HEK293 (cell line): ENCODE data around the gene WWOX.

Source experiments
- CTCF ChIA-PET: fragments of 350-600 bp; formaldehyde crosslinking; extraction: SDS; loops from one replicate; lab custom pipeline; 2021; ENCODE audit warnings: antibody characterized with exemption; lab: Yijun Ruan, JAX
- POLR2A ChIA-PET: fragments of 300-600 bp; formaldehyde crosslinking; extraction: SDS; loops from one replicate; lab custom pipeline; 2020; ENCODE audit warnings: antibody characterized with exemption, inconsistent platforms; lab: Yijun Ruan, JAX
- H3K27ac ChIP-seq: fragments of 200-500 bp; sonication (Bioruptor generic); 2 replicates; pipeline ENCODE4 v1.5.1; 2014; ENCODE audit warnings: low read depth, low read length, control low read depth, inconsistent platforms; ENCODE audit errors: extremely low read depth
- H3K36me3 ChIP-seq, 2 experiments: fragments of 200-500 bp in 1 of 2; sonication (Bioruptor generic) in 1 of 2; 1 replicate in 1 of 2; 2 replicates in 1 of 2; pipeline ENCODE4 v1.5.1; 2014 to 2017; ENCODE audit warnings: inconsistent platforms in 2 of 2, low read length in 2 of 2; ENCODE audit not compliant: control insufficient read depth in 2 of 2, insufficient read depth in 1 of 2
- H3K4me1 ChIP-seq: fragments of 200-500 bp; sonication (Bioruptor generic); 2 replicates; pipeline ENCODE4 v1.5.1; 2014; ENCODE audit warnings: mild to moderate bottlenecking, low read length, inconsistent platforms; ENCODE audit not compliant: control insufficient read depth, insufficient read depth
- H3K4me3 ChIP-seq: 2 replicates; pipeline ENCODE4 v1.5.1; 2011; ENCODE audit warnings: low read depth, mild to moderate bottlenecking, control low read depth, low read length, moderate library complexity
- H3K9me3 ChIP-seq: fragments of 200-500 bp; sonication (Bioruptor generic); 2 replicates; pipeline ENCODE4 v1.5.1; 2014; ENCODE audit warnings: low read depth, low read length, inconsistent platforms; ENCODE audit not compliant: control insufficient read depth, insufficient read depth
- ZBTB20 ChIP-seq: fragments of 450-650 bp; formaldehyde crosslinking; IDR thresholded peaks from 2 replicates; pipeline ENCODE4 v1.5.1; 2016; ENCODE audit warnings: missing biosample characterization, missing genetic modification characterization
- ZEB2 ChIP-seq: fragments of 450-650 bp; formaldehyde crosslinking; IDR thresholded peaks from 2 replicates; pipeline ENCODE4 v1.5.1; 2016; ENCODE audit warnings: missing biosample characterization, missing genetic modification characterization
- ZFP3 ChIP-seq: fragments of 450-650 bp; formaldehyde crosslinking; IDR thresholded peaks from 2 replicates; pipeline ENCODE4 v1.5.1; 2016; ENCODE audit warnings: low read depth, missing biosample characterization, missing genetic modification characterization
- ZIC2 ChIP-seq: fragments of 450-650 bp; formaldehyde crosslinking; IDR thresholded peaks from 2 replicates; pipeline ENCODE4 v1.5.1; 2016; ENCODE audit warnings: missing biosample characterization, missing genetic modification characterization
- ZNF114 ChIP-seq: fragments of 450-650 bp; formaldehyde crosslinking; IDR thresholded peaks from 2 replicates; pipeline ENCODE4 v1.5.0; 2017; ENCODE audit warnings: missing biosample characterization, missing genetic modification characterization
- ZNF175 ChIP-seq: fragments of 450-650 bp; formaldehyde crosslinking; IDR thresholded peaks from 2 replicates; pipeline ENCODE4 v1.5.1; 2016; ENCODE audit warnings: missing biosample characterization, missing genetic modification characterization
- ZNF311 ChIP-seq: fragments of 450-650 bp; formaldehyde crosslinking; IDR thresholded peaks from 2 replicates; pipeline ENCODE4 v1.5.1; 2017; ENCODE audit warnings: missing biosample characterization, missing genetic modification characterization, borderline replicate concordance
- ZNF501 ChIP-seq: fragments of 450-650 bp; formaldehyde crosslinking; IDR thresholded peaks from 2 replicates; pipeline ENCODE4 v1.5.1; 2016; ENCODE audit warnings: missing biosample characterization, missing genetic modification characterization
- ZNF558 ChIP-seq: fragments of 450-650 bp; formaldehyde crosslinking; IDR thresholded peaks from 2 replicates; pipeline ENCODE4 v1.5.1; 2016; ENCODE audit warnings: missing biosample characterization, missing genetic modification characterization
- ZNF610 ChIP-seq: fragments of 450-650 bp; formaldehyde crosslinking; IDR thresholded peaks from 2 replicates; pipeline ENCODE4 v1.5.1; 2016; ENCODE audit warnings: missing biosample characterization, missing genetic modification characterization, borderline replicate concordance
- ZNF624 ChIP-seq: fragments of 450-650 bp; formaldehyde crosslinking; IDR thresholded peaks from 2 replicates; pipeline ENCODE4 v1.5.1; 2017; ENCODE audit warnings: missing biosample characterization, missing genetic modification characterization
- ZNF660 ChIP-seq: fragments of 450-650 bp; IDR thresholded peaks from 2 replicates; pipeline ENCODE4 v1.5.1; 2018; ENCODE audit warnings: missing biosample characterization, mild to moderate bottlenecking, missing genetic modification characterization
- ZNF664 ChIP-seq: fragments of 450-650 bp; formaldehyde crosslinking; IDR thresholded peaks from 2 replicates; pipeline ENCODE4 v1.5.1; 2016; ENCODE audit warnings: missing biosample characterization, missing genetic modification characterization
- ZNF747 ChIP-seq: fragments of 450-650 bp; formaldehyde crosslinking; IDR thresholded peaks from 2 replicates; pipeline ENCODE4 v1.5.1; 2016; ENCODE audit warnings: missing biosample characterization, missing genetic modification characterization
- ZNF76 ChIP-seq: fragments of 450-650 bp; formaldehyde crosslinking; IDR thresholded peaks from 2 replicates; pipeline ENCODE4; 2016; ENCODE audit warnings: low read depth, missing biosample characterization, missing genetic modification characterization, borderline replicate concordance
- TF ChIP-seq, protein P1 (sequence below): fragments of 450-650 bp; IDR thresholded peaks from 2 replicates; pipeline ENCODE4 v1.5.1; 2018; ENCODE audit warnings: missing biosample characterization, missing genetic modification characterization
- TF ChIP-seq, protein P2 (sequence below): fragments of 450-650 bp; formaldehyde crosslinking; conservative IDR thresholded peaks from 2 replicates; pipeline ENCODE4 v1.5.1; 2016; ENCODE audit warnings: low read depth, missing biosample characterization, missing genetic modification characterization
- TF ChIP-seq, protein P3 (sequence below): fragments of 450-650 bp; formaldehyde crosslinking; IDR thresholded peaks from 2 replicates; pipeline ENCODE4 v1.5.1; 2017; ENCODE audit warnings: missing biosample characterization, missing genetic modification characterization
- TF ChIP-seq, protein P4 (sequence below): fragments of 450-650 bp; formaldehyde crosslinking; IDR thresholded peaks from 2 replicates; pipeline ENCODE4 v1.5.1; 2017; ENCODE audit warnings: missing biosample characterization, missing genetic modification characterization

WWOX gene

DNA sequence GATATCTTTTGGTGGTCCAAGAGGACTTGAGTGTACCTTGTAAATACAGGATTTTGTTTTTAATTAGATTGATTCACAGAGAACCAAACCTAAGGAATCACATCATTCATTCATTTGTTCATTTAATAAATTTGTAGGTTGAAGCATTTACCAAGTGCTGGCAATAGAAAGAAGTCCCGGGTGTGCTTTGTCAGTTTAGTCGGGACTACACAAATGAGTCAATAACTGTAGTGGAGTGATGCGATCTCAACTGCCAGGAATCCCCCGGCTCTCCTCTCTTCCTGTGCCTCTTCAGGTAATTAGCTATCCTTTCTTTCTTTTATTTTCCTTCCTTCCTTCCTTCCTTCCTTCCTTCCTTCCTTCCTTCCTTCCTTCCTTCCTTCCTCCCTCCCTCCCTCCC, 1.4 kb upstream of the WWOX start (continued):
- TF ChIP-seq, protein P1, sequence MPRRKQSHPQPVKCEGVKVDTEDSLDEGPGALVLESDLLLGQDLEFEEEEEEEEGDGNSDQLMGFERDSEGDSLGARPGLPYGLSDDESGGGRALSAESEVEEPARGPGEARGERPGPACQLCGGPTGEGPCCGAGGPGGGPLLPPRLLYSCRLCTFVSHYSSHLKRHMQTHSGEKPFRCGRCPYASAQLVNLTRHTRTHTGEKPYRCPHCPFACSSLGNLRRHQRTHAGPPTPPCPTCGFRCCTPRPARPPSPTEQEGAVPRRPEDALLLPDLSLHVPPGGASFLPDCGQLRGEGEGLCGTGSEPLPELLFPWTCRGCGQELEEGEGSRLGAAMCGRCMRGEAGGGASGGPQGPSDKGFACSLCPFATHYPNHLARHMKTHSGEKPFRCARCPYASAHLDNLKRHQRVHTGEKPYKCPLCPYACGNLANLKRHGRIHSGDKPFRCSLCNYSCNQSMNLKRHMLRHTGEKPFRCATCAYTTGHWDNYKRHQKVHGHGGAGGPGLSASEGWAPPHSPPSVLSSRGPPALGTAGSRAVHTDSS (tag by site-specific recombination): no peak
- TF ChIP-seq ZNF610 (tag by site-specific recombination) (no peak), ZNF660 (no peak)
- TF ChIP-seq, all 188 proteins: peak for 0

DNA sequence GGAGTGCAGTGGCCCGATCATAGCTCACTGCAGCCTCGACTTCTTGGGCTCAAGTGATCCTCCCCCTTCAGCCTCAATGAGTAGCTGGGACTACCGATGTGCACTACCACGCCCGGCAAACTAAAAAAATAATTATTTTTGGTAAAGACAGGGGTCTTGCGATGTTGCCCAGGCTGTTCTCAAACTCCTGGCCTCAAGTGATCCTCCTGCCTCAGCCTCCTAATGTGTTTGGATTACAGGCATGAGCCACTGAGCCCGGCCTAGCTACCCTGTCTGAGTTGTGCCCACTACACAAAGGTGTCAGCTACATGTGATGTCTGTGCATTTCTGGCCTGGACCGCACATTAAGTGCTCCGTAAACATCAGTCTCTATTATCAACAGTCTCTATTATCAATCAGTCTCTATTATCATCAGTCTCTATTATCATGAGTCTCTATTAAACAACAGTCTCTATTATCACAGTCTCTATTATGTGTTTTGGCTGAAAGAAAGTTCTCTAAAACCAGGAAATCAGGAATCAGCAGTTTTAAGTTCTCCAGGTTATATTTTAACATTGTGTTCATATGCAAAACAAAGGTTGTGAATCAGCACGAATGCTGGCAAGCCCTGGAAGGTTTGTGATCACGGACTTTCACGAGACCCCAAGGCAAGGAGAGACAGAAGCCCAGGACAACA, 721 bp upstream of the WWOX start:
- H3K9me3 ChIP-seq: no peaks in the 10 kb centered on the region

DNA sequence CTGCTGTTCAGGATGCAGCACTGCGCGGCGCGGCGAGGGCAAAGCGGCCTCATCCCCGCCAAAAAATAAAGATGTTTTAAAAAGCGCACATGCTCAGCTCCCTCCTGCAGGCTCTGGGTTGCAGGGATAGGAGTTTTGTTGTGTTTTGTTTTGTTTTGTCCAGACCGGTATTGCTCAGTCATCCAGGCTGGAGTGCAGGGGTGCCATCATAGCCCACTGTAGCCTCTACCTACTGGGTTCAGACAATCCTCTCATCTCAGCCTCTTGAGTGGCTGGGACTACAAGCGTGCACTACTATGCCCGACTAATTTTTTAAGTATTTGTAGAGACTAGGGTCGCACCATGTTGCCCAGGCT, 636 bp downstream of the WWOX start:
- H3K4me1 ChIP-seq: 0 out of 2 replicates have a peak, but pooled peaks cover 2% of the 10 kb centered on the region
- POLR2A ChIA-PET: interaction anchor here (0.6 to 0.7 kb wide), 2 partner anchors 17 to 632 kb away, joined by 3 read pairs; no protein-coding TSS in a partner anchor
- peak overlapping the region; percentile 86; the same call in 1 of the 2 replicates for H3K27ac ChIP-seq
- no peaks in the 10 kb centered on the region for H3K9me3 ChIP-seq
- CTCF ChIA-PET: interaction anchor here (0.5 to 2.0 kb wide), 27 partner anchors 9 to 1887 kb away, joined by 3 to 10 read pairs (median 3); no protein-coding TSS in a partner anchor
- peaks cover 0 to 8% of the 10 kb centered on the region in 2 experiments; a peak in 1 of 3 replicates for H3K36me3 ChIP-seq
- peak overlapping the region; percentile 96 for H3K4me3 ChIP-seq
- TF ChIP-seq, protein P2, sequence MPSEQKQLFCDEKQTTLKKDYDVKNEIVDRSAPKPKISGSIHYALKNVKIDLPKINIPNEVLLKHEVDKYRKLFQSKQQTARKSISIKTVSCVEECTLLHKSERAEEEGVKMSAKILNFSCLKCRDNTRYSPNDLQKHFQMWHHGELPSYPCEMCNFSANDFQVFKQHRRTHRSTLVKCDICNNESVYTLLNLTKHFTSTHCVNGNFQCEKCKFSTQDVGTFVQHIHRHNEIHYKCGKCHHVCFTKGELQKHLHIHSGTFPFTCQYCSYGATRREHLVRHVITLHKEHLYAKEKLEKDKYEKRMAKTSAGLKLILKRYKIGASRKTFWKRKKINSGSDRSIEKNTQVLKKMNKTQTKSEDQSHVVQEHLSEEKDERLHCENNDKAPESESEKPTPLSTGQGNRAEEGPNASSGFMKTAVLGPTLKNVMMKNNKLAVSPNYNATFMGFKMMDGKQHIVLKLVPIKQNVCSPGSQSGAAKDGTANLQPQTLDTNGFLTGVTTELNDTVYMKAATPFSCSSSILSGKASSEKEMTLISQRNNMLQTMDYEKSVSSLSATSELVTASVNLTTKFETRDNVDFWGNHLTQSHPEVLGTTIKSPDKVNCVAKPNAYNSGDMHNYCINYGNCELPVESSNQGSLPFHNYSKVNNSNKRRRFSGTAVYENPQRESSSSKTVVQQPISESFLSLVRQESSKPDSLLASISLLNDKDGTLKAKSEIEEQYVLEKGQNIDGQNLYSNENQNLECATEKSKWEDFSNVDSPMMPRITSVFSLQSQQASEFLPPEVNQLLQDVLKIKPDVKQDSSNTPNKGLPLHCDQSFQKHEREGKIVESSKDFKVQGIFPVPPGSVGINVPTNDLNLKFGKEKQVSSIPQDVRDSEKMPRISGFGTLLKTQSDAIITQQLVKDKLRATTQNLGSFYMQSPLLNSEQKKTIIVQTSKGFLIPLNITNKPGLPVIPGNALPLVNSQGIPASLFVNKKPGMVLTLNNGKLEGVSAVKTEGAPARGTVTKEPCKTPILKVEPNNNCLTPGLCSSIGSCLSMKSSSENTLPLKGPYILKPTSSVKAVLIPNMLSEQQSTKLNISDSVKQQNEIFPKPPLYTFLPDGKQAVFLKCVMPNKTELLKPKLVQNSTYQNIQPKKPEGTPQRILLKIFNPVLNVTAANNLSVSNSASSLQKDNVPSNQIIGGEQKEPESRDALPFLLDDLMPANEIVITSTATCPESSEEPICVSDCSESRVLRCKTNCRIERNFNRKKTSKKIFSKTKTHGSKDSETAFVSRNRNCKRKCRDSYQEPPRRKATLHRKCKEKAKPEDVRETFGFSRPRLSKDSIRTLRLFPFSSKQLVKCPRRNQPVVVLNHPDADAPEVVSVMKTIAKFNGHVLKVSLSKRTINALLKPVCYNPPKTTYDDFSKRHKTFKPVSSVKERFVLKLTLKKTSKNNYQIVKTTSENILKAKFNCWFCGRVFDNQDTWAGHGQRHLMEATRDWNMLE (tag by site-specific recombination): no peak
- no peak for TF ChIP-seq ZNF624 (tag by site-specific recombination)
- no peak for TF ChIP-seq ZNF558 (tag by site-specific recombination)
- TF ChIP-seq ZNF501 (tag by site-specific recombination): no peak
- no peak for TF ChIP-seq ZNF175 (tag by site-specific recombination)
- no peak for TF ChIP-seq ZNF114 (tag by site-specific recombination)
- no peak for TF ChIP-seq ZIC2 (tag by site-specific recombination)
- TF ChIP-seq, protein P3, sequence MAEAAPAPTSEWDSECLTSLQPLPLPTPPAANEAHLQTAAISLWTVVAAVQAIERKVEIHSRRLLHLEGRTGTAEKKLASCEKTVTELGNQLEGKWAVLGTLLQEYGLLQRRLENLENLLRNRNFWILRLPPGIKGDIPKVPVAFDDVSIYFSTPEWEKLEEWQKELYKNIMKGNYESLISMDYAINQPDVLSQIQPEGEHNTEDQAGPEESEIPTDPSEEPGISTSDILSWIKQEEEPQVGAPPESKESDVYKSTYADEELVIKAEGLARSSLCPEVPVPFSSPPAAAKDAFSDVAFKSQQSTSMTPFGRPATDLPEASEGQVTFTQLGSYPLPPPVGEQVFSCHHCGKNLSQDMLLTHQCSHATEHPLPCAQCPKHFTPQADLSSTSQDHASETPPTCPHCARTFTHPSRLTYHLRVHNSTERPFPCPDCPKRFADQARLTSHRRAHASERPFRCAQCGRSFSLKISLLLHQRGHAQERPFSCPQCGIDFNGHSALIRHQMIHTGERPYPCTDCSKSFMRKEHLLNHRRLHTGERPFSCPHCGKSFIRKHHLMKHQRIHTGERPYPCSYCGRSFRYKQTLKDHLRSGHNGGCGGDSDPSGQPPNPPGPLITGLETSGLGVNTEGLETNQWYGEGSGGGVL (tag by site-specific recombination): no peak
- TF ChIP-seq ZNF747 (tag by site-specific recombination): no peak
- no peak for TF ChIP-seq ZNF311 (tag by site-specific recombination)
- TF ChIP-seq ZBTB20 (tag by site-specific recombination): no peak
- no peak for TF ChIP-seq ZNF76
- no peak for TF ChIP-seq ZNF664 (tag by site-specific recombination)
- no peak for TF ChIP-seq ZFP3 (tag by site-specific recombination)

More for the DNA sequence above, 721 bp upstream of the WWOX start:
- no peak overlapping the region; the same call in 1 of the 2 replicates for H3K27ac ChIP-seq
- no peak for TF ChIP-seq ZEB2 (tag by site-specific recombination)
- TF ChIP-seq, protein P4, sequence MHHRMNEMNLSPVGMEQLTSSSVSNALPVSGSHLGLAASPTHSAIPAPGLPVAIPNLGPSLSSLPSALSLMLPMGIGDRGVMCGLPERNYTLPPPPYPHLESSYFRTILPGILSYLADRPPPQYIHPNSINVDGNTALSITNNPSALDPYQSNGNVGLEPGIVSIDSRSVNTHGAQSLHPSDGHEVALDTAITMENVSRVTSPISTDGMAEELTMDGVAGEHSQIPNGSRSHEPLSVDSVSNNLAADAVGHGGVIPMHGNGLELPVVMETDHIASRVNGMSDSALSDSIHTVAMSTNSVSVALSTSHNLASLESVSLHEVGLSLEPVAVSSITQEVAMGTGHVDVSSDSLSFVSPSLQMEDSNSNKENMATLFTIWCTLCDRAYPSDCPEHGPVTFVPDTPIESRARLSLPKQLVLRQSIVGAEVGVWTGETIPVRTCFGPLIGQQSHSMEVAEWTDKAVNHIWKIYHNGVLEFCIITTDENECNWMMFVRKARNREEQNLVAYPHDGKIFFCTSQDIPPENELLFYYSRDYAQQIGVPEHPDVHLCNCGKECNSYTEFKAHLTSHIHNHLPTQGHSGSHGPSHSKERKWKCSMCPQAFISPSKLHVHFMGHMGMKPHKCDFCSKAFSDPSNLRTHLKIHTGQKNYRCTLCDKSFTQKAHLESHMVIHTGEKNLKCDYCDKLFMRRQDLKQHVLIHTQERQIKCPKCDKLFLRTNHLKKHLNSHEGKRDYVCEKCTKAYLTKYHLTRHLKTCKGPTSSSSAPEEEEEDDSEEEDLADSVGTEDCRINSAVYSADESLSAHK: peak; percentile 69
- TF ChIP-seq, all 188 proteins: peak for 1
- ChIA-PET POLR2A (no interaction called here), CTCF (interaction anchor here (0.7 to 2.0 kb wide), 6 partner anchors 10 to 198 kb away, joined by 3 to 10 read pairs (median 6); no protein-coding TSS in a partner anchor)
- Histone ChIP-seq H3K36me3 (peaks cover 0 to 8% of the 10 kb centered on the region in 2 experiments; a peak in 1 of 3 replicates), H3K4me1 (0 out of 2 replicates have a peak, but pooled peaks cover 2% of the 10 kb centered on the region), H3K4me3 (peak overlapping the region; percentile 96)
